HEK293 (cell line): ENCODE results near the gene SBF2.

Source experiments
- CTCF ChIA-PET: fragments of 350-600 bp; formaldehyde crosslinking; extraction: SDS; loops from one replicate; lab custom pipeline; 2021; ENCODE audit warnings: antibody characterized with exemption; lab: Yijun Ruan, JAX
- POLR2A ChIA-PET: fragments of 300-600 bp; formaldehyde crosslinking; extraction: SDS; loops from one replicate; lab custom pipeline; 2020; ENCODE audit warnings: antibody characterized with exemption, inconsistent platforms; lab: Yijun Ruan, JAX
- H3K27ac ChIP-seq: fragments of 200-500 bp; sonication (Bioruptor generic); 2 replicates; pipeline ENCODE4 v1.5.1; 2014; ENCODE audit warnings: low read depth, low read length, control low read depth, inconsistent platforms; ENCODE audit errors: extremely low read depth
- H3K36me3 ChIP-seq, 2 experiments: fragments of 200-500 bp in 1 of 2; sonication (Bioruptor generic) in 1 of 2; 1 replicate in 1 of 2; 2 replicates in 1 of 2; pipeline ENCODE4 v1.5.1; 2014 to 2017; ENCODE audit warnings: inconsistent platforms in 2 of 2, low read length in 2 of 2; ENCODE audit not compliant: control insufficient read depth in 2 of 2, insufficient read depth in 1 of 2
- H3K4me1 ChIP-seq: fragments of 200-500 bp; sonication (Bioruptor generic); 2 replicates; pipeline ENCODE4 v1.5.1; 2014; ENCODE audit warnings: mild to moderate bottlenecking, low read length, inconsistent platforms; ENCODE audit not compliant: control insufficient read depth, insufficient read depth
- H3K4me3 ChIP-seq: 2 replicates; pipeline ENCODE4 v1.5.1; 2011; ENCODE audit warnings: low read depth, mild to moderate bottlenecking, control low read depth, low read length, moderate library complexity
- H3K9me3 ChIP-seq: fragments of 200-500 bp; sonication (Bioruptor generic); 2 replicates; pipeline ENCODE4 v1.5.1; 2014; ENCODE audit warnings: low read depth, low read length, inconsistent platforms; ENCODE audit not compliant: control insufficient read depth, insufficient read depth
- KLF16 ChIP-seq: fragments of 450-650 bp; formaldehyde crosslinking; IDR thresholded peaks from 2 replicates; pipeline ENCODE4 v1.5.1; 2017; ENCODE audit warnings: missing biosample characterization, missing genetic modification characterization
- KLF8 ChIP-seq: fragments of 450-650 bp; formaldehyde crosslinking; IDR thresholded peaks from 2 replicates; pipeline ENCODE4 v1.5.1; 2016; ENCODE audit warnings: missing biosample characterization, missing genetic modification characterization
- SP3 ChIP-seq: fragments of 450-650 bp; formaldehyde crosslinking; IDR thresholded peaks from 2 replicates; pipeline ENCODE4 v1.5.1; 2016; ENCODE audit warnings: missing biosample characterization, missing genetic modification characterization
- SP7 ChIP-seq: fragments of 450-650 bp; formaldehyde crosslinking; IDR thresholded peaks from 2 replicates; pipeline ENCODE4 v1.5.1; 2016; ENCODE audit warnings: missing biosample characterization, missing genetic modification characterization
- WT1 ChIP-seq: fragments of 450-650 bp; formaldehyde crosslinking; IDR thresholded peaks from 2 replicates; pipeline ENCODE4 v1.5.1; 2016; ENCODE audit warnings: missing biosample characterization, missing genetic modification characterization
- ZBTB17 ChIP-seq: fragments of 450-650 bp; formaldehyde crosslinking; IDR thresholded peaks from 2 replicates; pipeline ENCODE4 v1.5.1; 2016; ENCODE audit warnings: missing biosample characterization, missing genetic modification characterization
- ZBTB20 ChIP-seq: fragments of 450-650 bp; formaldehyde crosslinking; IDR thresholded peaks from 2 replicates; pipeline ENCODE4 v1.5.1; 2016; ENCODE audit warnings: missing biosample characterization, missing genetic modification characterization
- ZEB2 ChIP-seq: fragments of 450-650 bp; formaldehyde crosslinking; IDR thresholded peaks from 2 replicates; pipeline ENCODE4 v1.5.1; 2016; ENCODE audit warnings: missing biosample characterization, missing genetic modification characterization
- ZFHX2 ChIP-seq: fragments of 450-650 bp; formaldehyde crosslinking; conservative IDR thresholded peaks from 2 replicates; pipeline ENCODE4 v1.5.1; 2016; ENCODE audit warnings: missing biosample characterization, missing genetic modification characterization
- ZNF184 ChIP-seq: fragments of 450-650 bp; IDR thresholded peaks from 2 replicates; pipeline ENCODE4 v1.5.1; 2018; ENCODE audit warnings: missing biosample characterization, mild to moderate bottlenecking, missing genetic modification characterization
- ZNF24 ChIP-seq: fragments of 450-650 bp; formaldehyde crosslinking; IDR thresholded peaks from 2 replicates; pipeline ENCODE4 v1.5.1; 2016; ENCODE audit warnings: missing biosample characterization, missing genetic modification characterization
- ZNF335 ChIP-seq: fragments of 450-650 bp; formaldehyde crosslinking; conservative IDR thresholded peaks from 2 replicates; pipeline ENCODE4 v1.5.1; 2016; ENCODE audit warnings: missing biosample characterization, missing genetic modification characterization
- ZNF341 ChIP-seq: fragments of 450-650 bp; formaldehyde crosslinking; IDR thresholded peaks from 2 replicates; pipeline ENCODE4; 2016; ENCODE audit warnings: low read depth, missing biosample characterization, missing genetic modification characterization
- ZNF366 ChIP-seq: fragments of 450-650 bp; formaldehyde crosslinking; conservative IDR thresholded peaks from 2 replicates; pipeline ENCODE4 v1.5.1; 2016; ENCODE audit warnings: missing biosample characterization, missing genetic modification characterization
- ZNF501 ChIP-seq: fragments of 450-650 bp; formaldehyde crosslinking; IDR thresholded peaks from 2 replicates; pipeline ENCODE4 v1.5.1; 2016; ENCODE audit warnings: missing biosample characterization, missing genetic modification characterization
- ZNF596 ChIP-seq: fragments of 450-650 bp; IDR thresholded peaks from 2 replicates; pipeline ENCODE4 v1.5.0; 2018; ENCODE audit warnings: missing biosample characterization, mild to moderate bottlenecking, missing genetic modification characterization, moderate library complexity
- ZNF664 ChIP-seq: fragments of 450-650 bp; formaldehyde crosslinking; IDR thresholded peaks from 2 replicates; pipeline ENCODE4 v1.5.1; 2016; ENCODE audit warnings: missing biosample characterization, missing genetic modification characterization
- ZXDB ChIP-seq: fragments of 450-650 bp; formaldehyde crosslinking; IDR thresholded peaks from 2 replicates; pipeline ENCODE4 v1.5.1; 2016; ENCODE audit warnings: missing biosample characterization, missing genetic modification characterization
- TF ChIP-seq, protein P1 (sequence below): fragments of 450-650 bp; formaldehyde crosslinking; IDR thresholded peaks from 2 replicates; pipeline ENCODE4 v1.5.1; 2016; ENCODE audit warnings: missing biosample characterization, missing genetic modification characterization
- TF ChIP-seq, protein P2 (sequence below): fragments of 450-650 bp; formaldehyde crosslinking; IDR thresholded peaks from 2 replicates; pipeline ENCODE4 v1.5.1; 2016; ENCODE audit warnings: missing biosample characterization, missing genetic modification characterization
- TF ChIP-seq, protein P3 (sequence below): fragments of 450-650 bp; formaldehyde crosslinking; IDR thresholded peaks from 2 replicates; pipeline ENCODE4 v1.5.1; 2016; ENCODE audit warnings: missing biosample characterization, missing genetic modification characterization
- TF ChIP-seq, protein P4 (sequence below): fragments of 450-650 bp; formaldehyde crosslinking; optimal IDR thresholded peaks from 2 replicates; pipeline ENCODE3; 2016; ENCODE audit warnings: missing biosample characterization, mild to moderate bottlenecking, missing genetic modification characterization
- TF ChIP-seq, protein P5 (sequence below): fragments of 450-650 bp; formaldehyde crosslinking; IDR thresholded peaks from 2 replicates; pipeline ENCODE4 v1.5.1; 2016; ENCODE audit warnings: missing biosample characterization, missing genetic modification characterization

Gene SBF2

DNA sequence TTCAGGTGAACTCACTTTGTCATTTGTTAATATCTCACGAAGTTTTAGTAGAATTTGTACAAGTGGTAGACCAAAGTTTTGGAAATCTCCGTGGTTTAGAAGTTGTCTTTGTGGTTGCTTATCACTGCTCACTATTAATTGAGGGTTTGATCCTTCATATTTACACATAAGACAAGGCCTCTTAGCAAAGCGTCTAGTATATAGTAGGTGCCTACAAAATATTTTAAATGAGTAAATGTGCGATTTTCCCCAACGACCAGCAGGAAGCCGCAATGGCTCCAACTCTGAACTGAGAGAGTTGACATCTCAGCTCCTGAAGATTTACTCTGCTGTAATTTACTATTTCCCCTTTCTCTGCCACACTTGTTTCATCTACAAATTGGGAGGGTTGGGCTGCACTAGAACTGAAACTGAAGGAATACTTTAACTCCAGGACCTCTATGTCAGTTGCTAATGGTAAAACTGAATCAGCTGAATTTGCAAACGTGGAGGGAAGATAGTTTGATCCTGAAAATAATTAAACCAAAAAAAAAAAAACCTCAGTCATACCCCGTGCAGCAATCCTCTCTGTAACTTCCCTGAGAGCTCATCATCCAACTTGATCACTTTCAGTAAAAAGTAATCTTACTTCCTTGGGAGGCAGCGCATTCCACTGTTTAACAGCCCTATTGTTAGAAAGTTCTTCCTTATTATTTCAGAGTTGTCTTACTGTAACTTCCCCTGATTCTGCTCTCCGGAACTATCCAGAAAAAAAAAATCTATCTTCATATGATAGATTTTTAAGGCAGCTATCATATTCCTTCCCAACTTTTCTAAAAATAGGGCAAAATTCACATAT is 1.3 kb upstream of the SBF2 start:
- ChIA-PET POLR2A (interaction anchor here (0.7 to 3.1 kb wide), 2 partner anchors 10 to 694 kb away, joined by 3 to 35 read pairs; partner anchors contain the start of gene ADM), CTCF (interaction anchor here (0.6 to 1.3 kb wide), 3 partner anchors 12 to 29 kb away, joined by 3 to 5 read pairs (median 3); no protein-coding TSS in a partner anchor)
- Histone ChIP-seq H3K4me3 (peak overlapping the region; percentile 75; the same call in 1 of the 2 replicates), H3K9me3 (no peaks in the 10 kb centered on the region), H3K27ac (peak overlapping the region; percentile 79; the same call in 1 of the 2 replicates), H3K4me1 (no peaks in the 10 kb centered on the region), H3K36me3 (peaks cover 0 to 4% of the 10 kb centered on the region in 2 experiments; a peak in 1 of 3 replicates)
- TF ChIP-seq ZNF184 (tag by site-specific recombination) (no peak), ZNF664 (tag by site-specific recombination) (peak; percentile 94)

DNA sequence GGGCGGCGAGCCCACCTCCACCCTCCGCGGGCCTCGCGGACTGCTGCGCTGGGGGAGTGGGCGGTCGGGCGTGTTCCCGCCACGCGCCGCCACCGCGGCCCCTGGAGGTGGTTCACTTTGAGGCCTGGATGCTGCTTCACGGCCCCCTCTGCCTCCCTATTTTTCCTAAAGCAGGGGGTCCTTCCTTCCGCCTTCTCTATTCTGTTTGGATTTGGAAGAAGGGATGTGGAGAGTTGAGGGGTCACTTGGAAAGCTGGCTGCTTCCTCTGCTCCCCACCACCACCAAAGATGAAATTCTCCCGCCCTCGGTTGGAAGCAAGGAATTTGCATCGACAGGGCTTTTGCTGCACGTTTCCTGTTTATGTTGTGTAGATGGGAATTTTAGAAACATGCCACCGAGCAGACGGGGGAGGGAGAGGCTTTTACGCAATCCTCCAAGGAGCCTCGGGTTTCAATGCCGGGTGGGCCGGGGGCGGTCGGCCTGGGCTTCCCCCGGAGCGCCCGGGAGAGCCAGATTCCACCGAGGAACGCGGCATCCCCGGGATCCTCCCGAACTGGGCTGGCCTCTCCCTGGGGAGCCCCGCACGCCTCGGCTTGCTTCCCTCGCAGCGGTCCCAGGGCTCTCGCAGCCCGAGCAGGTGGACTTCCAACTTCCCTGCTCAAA is 403 bp upstream of the SBF2 start:
- no peaks in the 10 kb centered on the region for H3K4me1 ChIP-seq
- peak overlapping the region; percentile 75 for H3K4me3 ChIP-seq
- no peaks in the 10 kb centered on the region for H3K9me3 ChIP-seq
- CTCF ChIA-PET, result no interaction called here
- peaks cover 0 to 7% of the 10 kb centered on the region in 2 experiments; a peak in 1 of 3 replicates for H3K36me3 ChIP-seq
- POLR2A ChIA-PET, result interaction anchor here (3.1 kb wide), 1 partner anchor 11 kb away, joined by 35 read pairs; the partner anchor contains the start of gene ADM
- H3K27ac ChIP-seq, result peak overlapping the region; percentile 79
- TF ChIP-seq, protein P1, sequence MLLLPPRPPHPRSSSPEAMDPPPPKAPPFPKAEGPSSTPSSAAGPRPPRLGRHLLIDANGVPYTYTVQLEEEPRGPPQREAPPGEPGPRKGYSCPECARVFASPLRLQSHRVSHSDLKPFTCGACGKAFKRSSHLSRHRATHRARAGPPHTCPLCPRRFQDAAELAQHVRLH (tag by site-specific recombination), result no peak
- TF ChIP-seq, protein P2, sequence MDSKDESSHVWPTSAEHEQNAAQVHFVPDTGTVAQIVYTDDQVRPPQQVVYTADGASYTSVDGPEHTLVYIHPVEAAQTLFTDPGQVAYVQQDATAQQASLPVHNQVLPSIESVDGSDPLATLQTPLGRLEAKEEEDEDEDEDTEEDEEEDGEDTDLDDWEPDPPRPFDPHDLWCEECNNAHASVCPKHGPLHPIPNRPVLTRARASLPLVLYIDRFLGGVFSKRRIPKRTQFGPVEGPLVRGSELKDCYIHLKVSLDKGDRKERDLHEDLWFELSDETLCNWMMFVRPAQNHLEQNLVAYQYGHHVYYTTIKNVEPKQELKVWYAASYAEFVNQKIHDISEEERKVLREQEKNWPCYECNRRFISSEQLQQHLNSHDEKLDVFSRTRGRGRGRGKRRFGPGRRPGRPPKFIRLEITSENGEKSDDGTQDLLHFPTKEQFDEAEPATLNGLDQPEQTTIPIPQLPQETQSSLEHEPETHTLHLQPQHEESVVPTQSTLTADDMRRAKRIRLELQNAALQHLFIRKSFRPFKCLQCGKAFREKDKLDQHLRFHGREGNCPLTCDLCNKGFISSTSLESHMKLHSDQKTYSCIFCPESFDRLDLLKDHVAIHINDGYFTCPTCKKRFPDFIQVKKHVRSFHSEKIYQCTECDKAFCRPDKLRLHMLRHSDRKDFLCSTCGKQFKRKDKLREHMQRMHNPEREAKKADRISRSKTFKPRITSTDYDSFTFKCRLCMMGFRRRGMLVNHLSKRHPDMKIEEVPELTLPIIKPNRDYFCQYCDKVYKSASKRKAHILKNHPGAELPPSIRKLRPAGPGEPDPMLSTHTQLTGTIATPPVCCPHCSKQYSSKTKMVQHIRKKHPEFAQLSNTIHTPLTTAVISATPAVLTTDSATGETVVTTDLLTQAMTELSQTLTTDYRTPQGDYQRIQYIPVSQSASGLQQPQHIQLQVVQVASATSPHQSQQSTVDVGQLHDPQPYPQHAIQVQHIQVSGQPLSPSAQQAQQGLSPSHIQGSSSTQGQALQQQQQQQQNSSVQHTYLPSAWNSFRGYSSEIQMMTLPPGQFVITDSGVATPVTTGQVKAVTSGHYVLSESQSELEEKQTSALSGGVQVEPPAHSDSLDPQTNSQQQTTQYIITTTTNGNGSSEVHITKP (tag by site-specific recombination), result peak; percentile 84
- TF ChIP-seq ZEB2 (tag by site-specific recombination), result peak; percentile 33; the same call in 1 of the 2 replicates
- peak; percentile 41; the same call in 1 of the 2 replicates for TF ChIP-seq SP3 (tag by site-specific recombination)
- 0 out of 2 replicates have a peak, but pooled peaks have one; percentile 30 for TF ChIP-seq ZXDB (tag by site-specific recombination)
- peak; percentile 31; the same call in 1 of the 2 replicates for TF ChIP-seq KLF8 (tag by site-specific recombination)
- TF ChIP-seq, protein P3, sequence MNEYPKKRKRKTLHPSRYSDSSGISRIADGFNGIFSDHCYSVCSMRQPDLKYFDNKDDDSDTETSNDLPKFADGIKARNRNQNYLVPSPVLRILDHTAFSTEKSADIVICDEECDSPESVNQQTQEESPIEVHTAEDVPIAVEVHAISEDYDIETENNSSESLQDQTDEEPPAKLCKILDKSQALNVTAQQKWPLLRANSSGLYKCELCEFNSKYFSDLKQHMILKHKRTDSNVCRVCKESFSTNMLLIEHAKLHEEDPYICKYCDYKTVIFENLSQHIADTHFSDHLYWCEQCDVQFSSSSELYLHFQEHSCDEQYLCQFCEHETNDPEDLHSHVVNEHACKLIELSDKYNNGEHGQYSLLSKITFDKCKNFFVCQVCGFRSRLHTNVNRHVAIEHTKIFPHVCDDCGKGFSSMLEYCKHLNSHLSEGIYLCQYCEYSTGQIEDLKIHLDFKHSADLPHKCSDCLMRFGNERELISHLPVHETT (tag by site-specific recombination), result no peak
- TF ChIP-seq ZNF366, result peak; percentile 77
- peak; percentile 89 for TF ChIP-seq ZFHX2 (tag by site-specific recombination)
- no peak; the same call in 1 of the 2 replicates for TF ChIP-seq KLF16 (tag by site-specific recombination)
- peak; percentile 67 for TF ChIP-seq WT1
- TF ChIP-seq ZNF24 (tag by site-specific recombination), result no peak
- peak; percentile 77 for TF ChIP-seq ZBTB20
- 0 out of 2 replicates have a peak, but pooled peaks have one; percentile 28 for TF ChIP-seq SP7 (tag by site-specific recombination)
- TF ChIP-seq, protein P4, sequence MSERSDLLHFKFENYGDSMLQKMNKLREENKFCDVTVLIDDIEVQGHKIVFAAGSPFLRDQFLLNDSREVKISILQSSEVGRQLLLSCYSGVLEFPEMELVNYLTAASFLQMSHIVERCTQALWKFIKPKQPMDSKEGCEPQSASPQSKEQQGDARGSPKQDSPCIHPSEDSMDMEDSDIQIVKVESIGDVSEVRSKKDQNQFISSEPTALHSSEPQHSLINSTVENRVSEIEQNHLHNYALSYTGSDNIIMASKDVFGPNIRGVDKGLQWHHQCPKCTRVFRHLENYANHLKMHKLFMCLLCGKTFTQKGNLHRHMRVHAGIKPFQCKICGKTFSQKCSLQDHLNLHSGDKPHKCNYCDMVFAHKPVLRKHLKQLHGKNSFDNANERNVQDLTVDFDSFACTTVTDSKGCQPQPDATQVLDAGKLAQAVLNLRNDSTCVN, result peak; percentile 58
- peak; percentile 45 for TF ChIP-seq ZBTB17
- TF ChIP-seq ZNF341, result peak; percentile 53
- TF ChIP-seq ZNF501 (tag by site-specific recombination), result peak; percentile 31; the same call in 1 of the 2 replicates
- no peak for TF ChIP-seq ZNF596 (tag by site-specific recombination)
- TF ChIP-seq ZNF335 (tag by site-specific recombination), result peak; percentile 73
- TF ChIP-seq, protein P5, sequence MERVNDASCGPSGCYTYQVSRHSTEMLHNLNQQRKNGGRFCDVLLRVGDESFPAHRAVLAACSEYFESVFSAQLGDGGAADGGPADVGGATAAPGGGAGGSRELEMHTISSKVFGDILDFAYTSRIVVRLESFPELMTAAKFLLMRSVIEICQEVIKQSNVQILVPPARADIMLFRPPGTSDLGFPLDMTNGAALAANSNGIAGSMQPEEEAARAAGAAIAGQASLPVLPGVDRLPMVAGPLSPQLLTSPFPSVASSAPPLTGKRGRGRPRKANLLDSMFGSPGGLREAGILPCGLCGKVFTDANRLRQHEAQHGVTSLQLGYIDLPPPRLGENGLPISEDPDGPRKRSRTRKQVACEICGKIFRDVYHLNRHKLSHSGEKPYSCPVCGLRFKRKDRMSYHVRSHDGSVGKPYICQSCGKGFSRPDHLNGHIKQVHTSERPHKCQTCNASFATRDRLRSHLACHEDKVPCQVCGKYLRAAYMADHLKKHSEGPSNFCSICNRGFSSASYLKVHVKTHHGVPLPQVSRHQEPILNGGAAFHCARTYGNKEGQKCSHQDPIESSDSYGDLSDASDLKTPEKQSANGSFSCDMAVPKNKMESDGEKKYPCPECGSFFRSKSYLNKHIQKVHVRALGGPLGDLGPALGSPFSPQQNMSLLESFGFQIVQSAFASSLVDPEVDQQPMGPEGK (tag by site-specific recombination), result peak; percentile 51
